Esophagus muscularis mucosa (tissue), 4 donors: Measurements from ENCODE around the gene UPK3B. TPM values are rescaled to one million over a fixed set of nuclear protein-coding genes. Genes with fewer than 3 reads are reported as not detected.
"Not testable (repeated sequence)": the region's sequence is repeated elsewhere in the genome, so short reads cannot be mapped to it uniquely, and the experiment has no call there.

Source experiments
- DNase-seq: peaks from one replicate; pipeline ENCODE4 v3.0.0-alpha.2; 2017; ENCODE audit errors: extremely low spot score
- H3K27ac ChIP-seq, 4 donors: fragments of 200-600 bp; sonication (generic); replicated peaks in 1 of 4; 1 replicate in 3 of 4; 2 replicates in 1 of 4; pipeline ENCODE4 v1.5.1; 2016 to 2019; ENCODE audit warnings: mild to moderate bottlenecking in 1 of 4
- H3K27me3 ChIP-seq, 4 donors: fragments of 200-600 bp; sonication (generic); one replicate each; pipeline versions ENCODE4 v1.5.1 to v1.6.0; 2016 to 2019
- H3K36me3 ChIP-seq, 4 donors: fragments of 200-600 bp; sonication (generic); one replicate each; pipeline ENCODE4 v1.5.1; 2016 to 2019
- H3K4me1 ChIP-seq, 4 donors: fragments of 200-600 bp; sonication (generic); one replicate each; pipeline ENCODE4 v1.5.1; 2016 to 2019
- H3K4me3 ChIP-seq, 4 donors: fragments of 200-600 bp; sonication (generic); 1 replicate in 2 of 4; 2 replicates in 2 of 4; pipeline ENCODE4 v1.5.1; 2016 to 2019; ENCODE audit warnings: mild to moderate bottlenecking in 4 of 4, moderate library complexity in 1 of 4
- H3K9me3 ChIP-seq, 4 donors: fragments of 200-600 bp; sonication (generic); 1 replicate in 3 of 4; 2 replicates in 1 of 4; pipeline ENCODE4 v1.5.1; 2016 to 2019
- CTCF ChIP-seq, 3 experiments: fragments of 200-600 bp in 2 of 3; fragments of 450-650 bp in 1 of 3; sonication (generic) in 2 of 3; IDR thresholded peaks; one replicate each; pipeline ENCODE4 v1.5.1; 2017 to 2019; ENCODE audit warnings: antibody characterized with exemption in 3 of 3, mild to moderate bottlenecking in 2 of 3, moderate library complexity in 1 of 3
- EP300 ChIP-seq: sonication (generic); formaldehyde crosslinking; IDR thresholded peaks from one replicate; pipeline ENCODE4 v1.6.1; 2017; ENCODE audit warnings: antibody characterized with exemption
- POLR2A ChIP-seq: fragments of 450-650 bp; IDR thresholded peaks from one replicate; pipeline ENCODE4 v1.6.1; 2017; ENCODE audit warnings: antibody characterized with exemption, moderate library complexity, mild to moderate bottlenecking, low read depth
- POLR2AphosphoS5 ChIP-seq, 2 donors: sonication (generic); formaldehyde crosslinking; IDR thresholded peaks; one replicate each; pipeline ENCODE4 v1.6.1; 2017; ENCODE audit warnings: antibody characterized with exemption in 2 of 2
- WGBS: methylation state at CpG from one replicate; pipeline ENCODE4 v1.1.5; 2018; 5-methylcytosine and 5-hydroxymethylcytosine counted together
- intact Hi-C: fragments of 100-400 bp; cut with DNase I; formaldehyde crosslinking; loops from one replicate; pipeline ENCODE4 v1.15.1; 2023
- total RNA-seq, 4 donors: library from RNA; depleted of rRNA; stranded (reverse); fragments of >200 nt; gene quantifications; one replicate each; pipeline versions ENCODE4 v1.1.0 to v1.2.1, GENCODE V29; 2016

Gene UPK3B
- total RNA-seq, 4 donors from 2014 or later = 0.75 to 0.84 TPM; not detected in 2

- no peak overlapping the region for H3K27ac ChIP-seq
- peaks cover 0 to 10% (median 9%) of the 10 kb centered on the region in 4 donors for H3K4me1 ChIP-seq
- intact Hi-C loops = loop anchor here (10.0 kb wide), 1 partner anchor 489 kb away; no protein-coding TSS in a partner anchor
- no peaks in the 10 kb centered on the region for H3K27me3 ChIP-seq
- TF ChIP-seq POLR2AphosphoS5 (IDR thresholded peaks at IDR 0.05) (no peak), CTCF (IDR thresholded peaks at IDR 0.05) (no peak), POLR2A (no peak), EP300 (no peak)
- H3K4me3 ChIP-seq = no peak overlapping the region
- no peaks in the 10 kb centered on the region for H3K9me3 ChIP-seq
- peaks cover 16 to 56% (median 38%) of the 10 kb centered on the region in 4 donors for H3K36me3 ChIP-seq
- WGBS = 86% methylated on average over 10 of the region's 32 CpGs
- DNase-seq = no peak
These were observed 4.9 kb upstream of the UPK3B start for GRCh38 chr7:76505168-76506080.

GRCh38 chr7:76506081-76506440 is 4.3 kb upstream of the UPK3B start:
- no peak overlapping the region for H3K27ac ChIP-seq
- no peak for TF ChIP-seq POLR2AphosphoS5 (IDR thresholded peaks at IDR 0.05)
- TF ChIP-seq EP300 = no peak
- no peak for TF ChIP-seq CTCF (IDR thresholded peaks at IDR 0.05)
- no peak for TF ChIP-seq POLR2A
- H3K27me3 ChIP-seq = no peaks in the 10 kb centered on the region
- no peak overlapping the region for H3K4me3 ChIP-seq
- no peak for DNase-seq
- peaks cover 0 to 12% (median 9%) of the 10 kb centered on the region in 4 donors for H3K4me1 ChIP-seq
- intact Hi-C loops = loop anchor here (10.0 kb wide), 1 partner anchor 489 kb away; no protein-coding TSS in a partner anchor
- no peaks in the 10 kb centered on the region for H3K9me3 ChIP-seq
- WGBS = 78% methylated on average over 5 of the region's 5 CpGs
- peaks cover 16 to 50% (median 34%) of the 10 kb centered on the region in 4 donors for H3K36me3 ChIP-seq

GRCh38 chr7:76506643-76507042 is 3.7 kb upstream of the UPK3B start:
- DNase-seq, H3K9me3 ChIP-seq, H3K27me3 ChIP-seq, H3K4me3 ChIP-seq, H3K27ac ChIP-seq: not testable (repeated sequence)
- WGBS = 96% methylated on average over 8 of the region's 8 CpGs
- peaks cover 16 to 48% (median 31%) of the 10 kb centered on the region in 4 donors for H3K36me3 ChIP-seq
- H3K4me1 ChIP-seq = peaks cover 0 to 12% (median 9%) of the 10 kb centered on the region in 4 donors
- intact Hi-C loops = loop anchor here (10.0 kb wide), 1 partner anchor 488 kb away; no protein-coding TSS in a partner anchor

GRCh38 chr7:76507723-76508406 is 2.5 kb upstream of the UPK3B start:
- DNase-seq = no peak
- intact Hi-C loops = loop anchor here (10.0 kb wide), 1 partner anchor 487 kb away; no protein-coding TSS in a partner anchor
- WGBS = 78% methylated on average over 11 of the region's 11 CpGs

GRCh38 chr7:76511200-76511910 is 1.0 kb downstream of the UPK3B start:
- H3K27me3 ChIP-seq, H3K27ac ChIP-seq, H3K4me3 ChIP-seq, intact Hi-C loops, DNase-seq, H3K9me3 ChIP-seq: not testable (repeated sequence)
- peaks cover 0 to 11% (median 2%) of the 10 kb centered on the region in 4 donors for H3K36me3 ChIP-seq
- H3K4me1 ChIP-seq = peaks cover 5 to 25% (median 19%) of the 10 kb centered on the region in 4 donors
- 62% methylated on average over 9 of the region's 24 CpGs for WGBS

More at GRCh38 chr7:76507723-76508406, 2.5 kb upstream of the UPK3B start:
- Histone ChIP-seq H3K9me3 (no peaks in the 10 kb centered on the region), H3K27ac (no peak overlapping the region), H3K4me1 (peaks cover 0 to 14% (median 11%) of the 10 kb centered on the region in 4 donors), H3K27me3 (no peaks in the 10 kb centered on the region), H3K4me3 (no peak overlapping the region), H3K36me3 (peaks cover 9 to 36% (median 25%) of the 10 kb centered on the region in 4 donors)
- peak in 1 of 2 donors; percentile 23 for TF ChIP-seq POLR2AphosphoS5 (IDR thresholded peaks at IDR 0.05)
- TF ChIP-seq EP300 = no peak

GRCh38 chr7:76511911-76512885 is 1.8 kb downstream of the UPK3B start:
- DNase-seq, intact Hi-C loops: not testable (repeated sequence)
- no CpG with 5 or more reads among the region's 31 CpGs for WGBS

More at GRCh38 chr7:76511911-76512885, 1.8 kb downstream of the UPK3B start:
- not testable (repeated sequence) for H3K9me3 ChIP-seq, H3K27me3 ChIP-seq, H3K27ac ChIP-seq, H3K36me3 ChIP-seq, H3K4me3 ChIP-seq
- H3K4me1 ChIP-seq = peaks cover 5 to 26% (median 19%) of the 10 kb centered on the region in 4 donors
